ENCODE measurements around the gene FEM1A.
A peak's percentile ranks its signal among the peaks of the same experiment; 100 is the strongest.
"Not testable (repeated sequence)": the region's sequence is repeated elsewhere in the genome, so short reads cannot be mapped to it uniquely, and the experiment has no call there.

Gene FEM1A

GRCh38 chr19:4817467-4818277 lies 26.1 kb downstream of the FEM1A start:
- TF ChIP-seq CTCF (IDR thresholded peaks at IDR 0.05; ENCODE audit: low read depth, low read length): no peak
- H3K4me3 ChIP-seq (ENCODE audit: low read depth, low read length): no peak overlapping the region

- no peak for TF ChIP-seq CTCF (IDR thresholded peaks at IDR 0.05; ENCODE audit: low read depth, low read length)
- no peak overlapping the region for H3K4me3 ChIP-seq (ENCODE audit: low read depth, low read length)
These were observed 29.7 kb downstream of the FEM1A start for GRCh38 chr19:4821265-4821664.

- H3K4me3 ChIP-seq (ENCODE audit: low read depth, low read length): not testable (repeated sequence)
These were observed 30.8 kb downstream of the FEM1A start for GRCh38 chr19:4822354-4822753.

GRCh38 chr19:4823577-4823976 lies 32.0 kb downstream of the FEM1A start:
- no peak for TF ChIP-seq CTCF (IDR thresholded peaks at IDR 0.05; ENCODE audit: low read depth, low read length)
- H3K4me3 ChIP-seq (ENCODE audit: low read depth, low read length): no peak overlapping the region

- no peak overlapping the region for H3K4me3 ChIP-seq (ENCODE audit: low read depth, low read length)
- TF ChIP-seq CTCF (IDR thresholded peaks at IDR 0.05; ENCODE audit: low read depth, low read length): no peak
These were observed 37.6 kb downstream of the FEM1A start for GRCh38 chr19:4829001-4829712.

- peak overlapping the region; percentile 91 for H3K4me3 ChIP-seq (ENCODE audit: low read depth, low read length)
- no peak for TF ChIP-seq CTCF (IDR thresholded peaks at IDR 0.05; ENCODE audit: low read depth, low read length)
These were observed 38.8 kb downstream of the FEM1A start for GRCh38 chr19:4830332-4830731.

GRCh38 chr19:4830768-4831265 lies 39.3 kb downstream of the FEM1A start:
- peak overlapping the region; percentile 91 for H3K4me3 ChIP-seq (ENCODE audit: low read depth, low read length)
- TF ChIP-seq CTCF (IDR thresholded peaks at IDR 0.05; ENCODE audit: low read depth, low read length): no peak
